ENCODE results near the gene KCNAB1.

KCNAB1 gene

GRCh38 chr3:156425651-156426050 lies 305.3 kb downstream of the KCNAB1 start:
- TF ChIP-seq EZH2 (optimal IDR thresholded peaks at IDR 0.05; ENCODE audit: low read depth, low read length) (no peak), EZH2phosphoT487 (IDR thresholded peaks at IDR 0.05; ENCODE audit: low read length) (no peak), CTCF (IDR thresholded peaks at IDR 0.05; ENCODE audit: low read length) (no peak)
- no peak for DNase-seq
- H2AFZ ChIP-seq (ENCODE audit: low read length) = no peak overlapping the region
- H3K79me2 ChIP-seq (ENCODE audit: low read length) = no peaks in the 10 kb centered on the region
- H3K9ac ChIP-seq (ENCODE audit: low read length) = no peak overlapping the region
- no peaks in the 10 kb centered on the region for H3K4me1 ChIP-seq (ENCODE audit: low read length)
- no peaks in the 10 kb centered on the region for H3F3A ChIP-seq (ENCODE audit: insufficient read depth, low read length)
- H3K9me3 ChIP-seq (replicated peaks; ENCODE audit: insufficient read depth, low read length) = no peaks in the 10 kb centered on the region
- H3K4me3 ChIP-seq (ENCODE audit: low read length) = no peak overlapping the region
- H4K20me1 ChIP-seq (ENCODE audit: insufficient read depth, low read length) = no peaks in the 10 kb centered on the region
- no peak overlapping the region for H3K27ac ChIP-seq (ENCODE audit: low read length)
- no peak overlapping the region for H3K4me2 ChIP-seq (ENCODE audit: low read depth, low read length)
- no peaks in the 10 kb centered on the region for H3K9me2 ChIP-seq (replicated peaks; ENCODE audit: insufficient read depth, low read length)
- H3K27me3 ChIP-seq (replicated peaks; ENCODE audit: insufficient read depth, low read length) = no peaks in the 10 kb centered on the region
- H3K36me3 ChIP-seq (replicated peaks; ENCODE audit: insufficient read depth, low read length) = no peaks in the 10 kb centered on the region

- Histone ChIP-seq H3K36me3 (replicated peaks; ENCODE audit: insufficient read depth, low read length) (no peaks in the 10 kb centered on the region), H3K4me2 (ENCODE audit: low read depth, low read length) (no peak overlapping the region)
Observed at GRCh38 chr3:156429125-156429524, 308.7 kb downstream of the KCNAB1 start.

GRCh38 chr3:156431334-156432124 lies 311.2 kb downstream of the KCNAB1 start:
- no peak overlapping the region for H3K4me3 ChIP-seq (ENCODE audit: low read length)
- H3K36me3 ChIP-seq (replicated peaks; ENCODE audit: insufficient read depth, low read length) = no peaks in the 10 kb centered on the region
- no peaks in the 10 kb centered on the region for H4K20me1 ChIP-seq (ENCODE audit: insufficient read depth, low read length)
- no peak overlapping the region for H3K9ac ChIP-seq (ENCODE audit: low read length)
- no peaks in the 10 kb centered on the region for H3K9me3 ChIP-seq (replicated peaks; ENCODE audit: insufficient read depth, low read length)
- TF ChIP-seq EZH2phosphoT487 (IDR thresholded peaks at IDR 0.05; ENCODE audit: low read length) (no peak), CTCF (IDR thresholded peaks at IDR 0.05; ENCODE audit: low read length) (no peak), EZH2 (optimal IDR thresholded peaks at IDR 0.05; ENCODE audit: low read depth, low read length) (no peak)
- no peaks in the 10 kb centered on the region for H3K9me2 ChIP-seq (replicated peaks; ENCODE audit: insufficient read depth, low read length)
- DNase-seq = no peak
- no peak overlapping the region for H2AFZ ChIP-seq (ENCODE audit: low read length)
- H3K4me2 ChIP-seq (ENCODE audit: low read depth, low read length) = no peak overlapping the region
- H3K79me2 ChIP-seq (ENCODE audit: low read length) = no peaks in the 10 kb centered on the region
- no peaks in the 10 kb centered on the region for H3F3A ChIP-seq (ENCODE audit: insufficient read depth, low read length)
- no peaks in the 10 kb centered on the region for H3K4me1 ChIP-seq (ENCODE audit: low read length)
- no peak overlapping the region for H3K27ac ChIP-seq (ENCODE audit: low read length)
- H3K27me3 ChIP-seq (replicated peaks; ENCODE audit: insufficient read depth, low read length) = no peaks in the 10 kb centered on the region

More at GRCh38 chr3:156429125-156429524, 308.7 kb downstream of the KCNAB1 start:
- TF ChIP-seq EZH2 (optimal IDR thresholded peaks at IDR 0.05; ENCODE audit: low read depth, low read length) (no peak), EZH2phosphoT487 (IDR thresholded peaks at IDR 0.05; ENCODE audit: low read length) (no peak)
- H4K20me1 ChIP-seq (ENCODE audit: insufficient read depth, low read length) = no peaks in the 10 kb centered on the region
- H3K27ac ChIP-seq (ENCODE audit: low read length) = no peak overlapping the region
- no peak overlapping the region for H2AFZ ChIP-seq (ENCODE audit: low read length)
- no peaks in the 10 kb centered on the region for H3K4me1 ChIP-seq (ENCODE audit: low read length)
- no peaks in the 10 kb centered on the region for H3K27me3 ChIP-seq (replicated peaks; ENCODE audit: insufficient read depth, low read length)
- no peaks in the 10 kb centered on the region for H3K79me2 ChIP-seq (ENCODE audit: low read length)
- H3K9me3 ChIP-seq (replicated peaks; ENCODE audit: insufficient read depth, low read length) = no peaks in the 10 kb centered on the region
- no peak for DNase-seq
- no peaks in the 10 kb centered on the region for H3F3A ChIP-seq (ENCODE audit: insufficient read depth, low read length)
- no peak overlapping the region for H3K4me3 ChIP-seq (ENCODE audit: low read length)
- H3K9me2 ChIP-seq (replicated peaks; ENCODE audit: insufficient read depth, low read length) = no peaks in the 10 kb centered on the region
- no peak overlapping the region for H3K9ac ChIP-seq (ENCODE audit: low read length)

- no peak overlapping the region for H3K4me2 ChIP-seq (ENCODE audit: low read depth, low read length)
- no peaks in the 10 kb centered on the region for H3K27me3 ChIP-seq (replicated peaks; ENCODE audit: insufficient read depth, low read length)
- no peak overlapping the region for H3K9ac ChIP-seq (ENCODE audit: low read length)
- H3K4me3 ChIP-seq (ENCODE audit: low read length) = no peak overlapping the region
- H3K36me3 ChIP-seq (replicated peaks; ENCODE audit: insufficient read depth, low read length) = no peaks in the 10 kb centered on the region
- no peak overlapping the region for H3K27ac ChIP-seq (ENCODE audit: low read length)
- no peaks in the 10 kb centered on the region for H3K79me2 ChIP-seq (ENCODE audit: low read length)
- DNase-seq = no peak
- no peaks in the 10 kb centered on the region for H3F3A ChIP-seq (ENCODE audit: insufficient read depth, low read length)
- no peaks in the 10 kb centered on the region for H3K4me1 ChIP-seq (ENCODE audit: low read length)
- H2AFZ ChIP-seq (ENCODE audit: low read length) = no peak overlapping the region
- no peaks in the 10 kb centered on the region for H3K9me3 ChIP-seq (replicated peaks; ENCODE audit: insufficient read depth, low read length)
- no peaks in the 10 kb centered on the region for H4K20me1 ChIP-seq (ENCODE audit: insufficient read depth, low read length)
- TF ChIP-seq EZH2 (optimal IDR thresholded peaks at IDR 0.05; ENCODE audit: low read depth, low read length) = no peak
- no peaks in the 10 kb centered on the region for H3K9me2 ChIP-seq (replicated peaks; ENCODE audit: insufficient read depth, low read length)
Observed at GRCh38 chr3:156432563-156432962, 312.2 kb downstream of the KCNAB1 start.
